SHP77 treated with DMSO at 0.1 percent for 48 hours (cell line): ENCODE data around the gene RAPGEF4.

ENCODE experiments used
- DNase-seq: peaks from one replicate; lab custom pipeline; 2025; lab: John Stamatoyannopoulos, UW

Gene RAPGEF4

DNA sequence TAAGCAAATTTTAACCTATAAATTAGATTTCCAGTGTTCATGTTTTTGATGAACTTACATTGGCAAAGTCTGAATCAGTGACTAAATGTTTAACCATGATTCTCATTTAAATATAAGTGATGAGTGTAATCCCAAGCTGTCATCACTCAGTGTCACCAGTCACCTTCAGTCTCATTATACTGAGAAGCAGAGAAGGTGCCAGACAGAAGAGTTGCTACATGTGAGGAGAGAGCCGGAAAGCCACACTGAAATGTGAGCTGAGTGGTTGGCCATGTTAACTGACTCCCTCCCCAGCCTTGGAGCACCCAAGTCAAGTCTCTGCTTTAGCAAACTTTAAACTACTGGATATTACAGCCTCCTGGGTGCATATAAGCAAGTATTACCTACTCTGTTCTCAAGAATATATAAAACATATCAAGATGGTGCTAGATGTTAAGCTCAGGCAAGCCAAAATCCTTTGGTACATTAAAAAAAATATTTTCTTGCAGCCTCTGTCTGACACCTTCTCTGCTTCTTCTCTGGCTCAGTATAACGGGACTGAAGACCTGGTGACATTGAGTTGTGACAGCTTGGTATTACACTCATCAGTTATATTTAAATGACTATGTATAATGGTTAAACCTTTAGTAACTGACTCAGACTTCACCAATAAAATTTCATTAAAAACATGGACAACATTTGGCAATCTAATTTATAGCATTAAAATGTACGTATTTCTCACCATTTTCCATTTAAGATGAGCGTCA is 264.2 kb downstream of the RAPGEF4 start:
- DNase-seq, result no peak

DNA sequence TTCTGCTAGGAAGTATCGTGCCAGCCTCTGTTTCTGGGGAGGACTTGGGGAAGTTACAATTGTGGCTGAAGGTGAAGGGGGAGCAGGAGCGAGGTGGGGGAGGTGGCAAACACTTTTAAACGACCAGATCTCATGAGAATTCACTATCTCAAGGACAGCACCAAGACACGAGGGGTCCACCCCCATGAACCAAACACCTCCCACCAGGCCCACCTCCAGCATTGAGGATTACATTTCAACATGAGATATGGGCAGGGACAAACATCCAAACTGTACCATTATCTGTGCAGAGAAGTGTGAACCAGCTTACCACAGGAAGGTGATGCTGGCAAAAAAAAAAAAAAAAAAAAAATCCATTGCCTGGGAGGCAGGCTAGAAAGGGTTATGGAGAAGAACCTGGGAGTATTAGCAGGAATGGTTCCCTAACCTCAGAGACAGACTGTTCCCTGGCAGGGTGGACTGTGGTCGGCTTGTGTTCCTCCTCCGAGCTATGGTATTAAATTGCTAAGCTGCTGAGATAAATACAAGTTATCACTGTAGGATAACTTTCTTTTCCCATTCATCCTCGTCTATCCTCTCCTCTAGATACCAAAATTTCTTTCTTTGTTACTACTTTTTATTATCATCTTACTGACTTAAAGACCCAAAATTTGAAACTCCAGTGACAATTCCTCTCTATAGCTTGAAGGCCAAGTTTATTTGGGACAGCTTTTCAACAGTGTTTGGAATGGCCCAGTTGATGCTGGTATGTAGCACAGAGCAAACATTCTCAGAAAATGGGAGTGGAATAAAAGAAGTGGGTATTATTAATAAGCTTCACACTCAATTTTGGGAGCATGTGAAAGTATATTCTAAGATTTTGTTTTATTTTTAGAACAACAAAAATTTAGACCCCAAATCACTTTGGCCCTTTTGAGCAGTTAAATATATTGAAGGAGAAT is 266.3 kb downstream of the RAPGEF4 start:
- DNase-seq, result no peak

DNA sequence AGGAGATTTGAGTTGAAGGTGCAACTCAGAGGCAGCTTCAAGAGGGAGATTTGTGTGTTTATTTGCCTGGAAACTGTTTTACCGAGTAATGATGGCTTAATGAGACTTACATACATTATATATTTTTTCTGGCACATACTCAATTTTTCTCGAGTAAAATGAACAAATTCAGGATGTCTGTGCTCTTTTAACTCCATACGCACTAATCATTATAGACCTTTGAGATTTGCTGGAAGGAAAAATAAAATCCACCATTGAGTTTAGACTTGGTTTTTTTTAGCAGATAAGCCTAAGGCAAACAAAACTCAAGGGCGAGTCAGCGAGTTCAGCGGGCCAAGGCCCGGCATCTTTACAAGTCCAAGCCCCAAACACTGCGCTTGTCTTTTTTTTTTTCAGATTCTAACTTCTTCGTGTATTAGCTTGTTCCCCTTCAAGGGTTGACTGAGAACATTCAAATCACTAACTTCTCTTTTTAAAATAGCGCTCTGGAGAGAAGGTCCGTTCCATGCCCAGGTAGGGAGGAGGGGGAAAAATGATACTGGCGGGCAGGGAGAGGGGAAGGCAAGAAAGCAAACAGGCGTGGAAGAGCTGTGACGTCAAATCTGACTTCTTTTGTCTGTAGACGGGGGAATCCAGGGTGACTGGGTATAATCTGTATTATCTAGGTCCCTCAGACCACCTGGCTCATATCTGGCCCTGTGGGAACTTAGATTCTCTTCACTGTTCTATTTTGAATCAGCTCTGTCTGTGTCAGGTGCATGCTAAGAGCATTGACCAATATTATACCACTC is 267.3 kb downstream of the RAPGEF4 start:
- peak; percentile 71 for DNase-seq

- DNase-seq, result no peak
These were observed 273.1 kb downstream of the RAPGEF4 start for GRCh38 chr2:173008786-173009185.

- DNase-seq, result no peak
These were observed 274.6 kb downstream of the RAPGEF4 start for GRCh38 chr2:173010233-173010632.

- no peak for DNase-seq
These were observed 280.8 kb downstream of the RAPGEF4 start for GRCh38 chr2:173016451-173016850.

GRCh38 chr2:173017646-173018420 is 282.2 kb downstream of the RAPGEF4 start:
- DNase-seq, result no peak

- DNase-seq, result no peak
These were observed 284.1 kb downstream of the RAPGEF4 start for GRCh38 chr2:173019755-173020154.

DNA sequence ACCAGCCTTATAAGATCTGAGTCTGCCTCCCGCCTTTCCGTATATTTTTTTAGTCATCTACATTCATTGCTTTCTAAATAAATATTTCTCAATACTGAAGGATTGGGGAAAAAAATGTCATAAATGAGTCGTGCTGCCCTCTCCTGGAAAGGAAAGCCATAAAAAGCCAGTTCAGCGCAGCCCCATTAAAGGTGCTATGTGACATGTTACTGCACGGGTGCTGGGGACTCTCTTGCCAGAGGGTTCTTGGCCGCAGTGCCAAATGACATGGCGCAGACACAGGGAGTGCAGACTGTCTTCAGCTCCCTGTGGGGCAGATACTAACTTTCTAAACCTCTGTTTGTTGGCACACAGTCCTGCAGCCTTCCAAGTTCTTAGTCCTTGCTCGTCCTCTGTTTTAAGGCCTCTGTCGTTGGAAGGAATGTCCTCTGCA is 286.3 kb downstream of the RAPGEF4 start:
- no peak for DNase-seq

GRCh38 chr2:173023718-173024117 is 288.1 kb downstream of the RAPGEF4 start:
- DNase-seq, result no peak

DNA sequence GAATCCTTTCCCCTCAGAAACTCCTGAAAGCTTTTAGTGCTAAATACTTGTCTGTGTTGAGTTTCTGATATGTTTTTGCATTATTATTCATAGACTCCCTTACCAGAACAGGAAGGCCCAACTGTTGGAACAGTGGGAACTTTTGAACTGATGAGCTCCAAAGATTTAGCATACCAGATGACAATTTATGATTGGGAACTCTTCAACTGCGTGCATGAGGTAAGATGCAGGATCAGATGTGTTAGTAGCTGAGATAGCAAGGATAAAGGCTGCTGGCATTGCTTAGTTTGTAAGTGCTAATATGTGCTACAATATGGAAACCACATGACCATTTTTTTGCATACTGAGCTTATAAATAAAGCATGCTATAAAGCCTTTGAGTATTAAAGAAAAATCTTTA is 290.8 kb downstream of the RAPGEF4 start:
- no peak for DNase-seq

DNA sequence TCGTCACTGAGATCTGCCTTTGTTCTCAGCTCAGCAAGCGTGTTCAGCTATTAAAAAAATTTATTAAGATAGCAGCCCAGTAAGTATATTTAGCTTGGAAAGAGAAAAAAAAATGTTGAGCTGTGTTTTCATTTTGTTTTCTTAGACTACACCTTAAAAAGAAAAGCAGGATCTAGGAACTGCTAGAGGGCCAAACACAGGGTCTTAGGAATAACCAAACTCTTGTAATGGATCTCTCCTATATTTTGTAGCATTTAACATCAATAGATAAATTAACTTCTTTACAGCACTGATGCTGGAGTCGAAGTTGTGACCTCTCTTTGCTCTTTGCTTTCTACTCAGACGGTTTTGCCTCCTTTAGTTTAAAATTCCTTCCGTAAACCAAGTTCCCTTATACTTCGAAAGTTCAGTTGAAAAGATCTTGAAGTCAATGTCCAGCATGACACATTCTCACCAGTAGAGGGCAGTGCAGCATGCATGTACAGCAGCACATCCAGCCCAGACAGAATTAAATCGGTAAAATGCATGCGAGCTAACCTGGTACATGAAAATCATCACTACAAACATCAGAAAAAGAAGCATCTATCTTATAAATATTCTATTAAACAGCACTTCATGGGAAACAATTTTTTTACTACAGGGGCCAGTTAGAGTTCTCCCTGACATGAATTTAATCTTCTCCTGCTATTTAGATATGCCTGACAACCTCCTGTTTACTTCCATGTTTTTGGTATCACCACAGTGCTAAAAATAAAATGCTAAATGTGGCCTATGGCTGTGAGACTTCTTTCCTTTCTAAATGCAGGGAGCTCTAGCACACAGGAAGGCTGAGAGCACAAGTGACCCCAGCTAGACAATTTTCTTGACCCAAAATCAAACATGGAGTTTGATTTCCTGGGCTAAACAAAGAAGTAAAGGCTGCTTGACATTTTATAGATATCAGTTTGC is 291.8 kb downstream of the RAPGEF4 start:
- no peak for DNase-seq

GRCh38 chr2:173028141-173028540 is 292.5 kb downstream of the RAPGEF4 start:
- no peak for DNase-seq

- no peak for DNase-seq
These were observed 293.0 kb downstream of the RAPGEF4 start for GRCh38 chr2:173028671-173029070.

DNA sequence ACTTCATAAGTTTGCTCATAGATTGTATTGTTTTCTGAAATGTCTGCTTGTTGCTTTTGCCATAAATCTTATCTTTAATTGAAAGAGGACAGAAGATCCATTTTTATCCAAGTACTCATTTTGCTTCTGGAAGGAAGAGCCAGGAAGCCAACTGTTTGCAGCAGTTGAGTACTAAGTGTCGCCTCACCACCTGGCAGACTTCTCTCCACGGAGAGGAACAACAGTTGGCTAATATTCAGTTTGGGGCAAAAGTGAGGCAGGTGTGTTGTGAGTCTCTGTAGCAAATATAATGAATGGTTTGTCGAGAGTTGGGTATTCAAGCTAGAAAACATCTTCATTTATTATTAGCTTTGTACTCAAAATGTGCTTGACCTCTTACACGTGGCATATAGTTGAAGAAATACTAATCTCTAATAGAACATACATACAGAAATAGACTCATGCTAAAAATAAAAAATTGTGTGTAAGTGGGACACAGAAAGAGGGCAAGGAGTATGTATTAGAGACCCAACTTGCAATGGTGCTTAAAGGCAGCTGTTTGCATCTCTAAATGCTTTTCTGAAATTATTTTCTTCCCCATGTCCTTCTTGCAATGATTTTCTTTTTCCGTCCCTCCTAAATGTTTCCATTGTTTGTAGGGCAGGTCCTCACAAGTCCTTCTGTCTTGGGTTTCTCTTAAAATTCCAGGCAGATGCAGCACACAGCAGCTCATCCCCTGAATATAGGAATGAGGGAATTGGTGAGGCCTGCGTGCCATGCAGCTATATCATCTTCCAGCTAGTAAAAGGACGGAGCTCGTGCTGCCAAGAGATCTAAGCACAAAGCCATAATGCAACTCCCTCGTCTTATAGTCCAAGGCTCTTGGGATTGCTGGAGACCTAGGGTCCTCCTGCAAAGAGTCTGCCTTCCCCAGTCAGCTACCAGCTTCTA is 295.2 kb downstream of the RAPGEF4 start:
- DNase-seq, result no peak

GRCh38 chr2:173032032-173032431 is 296.4 kb downstream of the RAPGEF4 start:
- no peak for DNase-seq

GRCh38 chr2:173033084-173033483 is 297.4 kb downstream of the RAPGEF4 start:
- no peak for DNase-seq

DNA sequence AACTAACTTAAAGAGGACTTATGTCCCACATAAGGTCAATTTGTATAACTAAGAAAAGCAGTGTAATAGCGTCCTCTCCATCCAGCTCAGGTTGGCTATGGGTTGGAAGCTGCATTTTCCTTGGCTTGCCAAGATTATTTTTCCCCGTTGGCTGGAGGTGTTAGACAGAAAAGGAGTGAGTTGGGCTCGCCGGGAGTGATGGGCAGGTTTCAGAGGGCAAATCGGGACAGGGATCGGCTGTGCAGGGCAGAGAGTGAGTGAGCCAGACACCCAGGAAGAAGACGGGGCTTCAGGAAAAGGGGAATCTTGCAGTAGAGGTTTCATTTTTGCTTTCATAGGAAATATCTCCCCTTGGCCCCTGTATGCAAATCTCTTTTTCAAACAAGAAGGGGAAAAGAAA is 298.5 kb downstream of the RAPGEF4 start:
- DNase-seq, result no peak
